Cerebellar cortex (tissue), 1 donor: ENCODE measurements around the gene ZNF525.
"Not testable (repeated sequence)": the region's sequence is repeated elsewhere in the genome, so short reads cannot be mapped to it uniquely, and the experiment has no call there.

Experiments used
- DNase-seq: peaks from one replicate; pipeline ENCODE4 v3.0.0-alpha.2; 2015; ENCODE audit warnings: low spot score

Gene ZNF525

GRCh38 chr19:53395840-53396524, 30.5 kb downstream of the ZNF525 start:
- peak; percentile 28 for DNase-seq

GRCh38 chr19:53396525-53396868, 31.0 kb downstream of the ZNF525 start:
- no peak for DNase-seq

- not testable (repeated sequence) for DNase-seq
Measured at GRCh38 chr19:53397918-53398317, 32.4 kb downstream of the ZNF525 start.

- no peak for DNase-seq
Measured at GRCh38 chr19:53409505-53410204, 44.1 kb downstream of the ZNF525 start.

DNA sequence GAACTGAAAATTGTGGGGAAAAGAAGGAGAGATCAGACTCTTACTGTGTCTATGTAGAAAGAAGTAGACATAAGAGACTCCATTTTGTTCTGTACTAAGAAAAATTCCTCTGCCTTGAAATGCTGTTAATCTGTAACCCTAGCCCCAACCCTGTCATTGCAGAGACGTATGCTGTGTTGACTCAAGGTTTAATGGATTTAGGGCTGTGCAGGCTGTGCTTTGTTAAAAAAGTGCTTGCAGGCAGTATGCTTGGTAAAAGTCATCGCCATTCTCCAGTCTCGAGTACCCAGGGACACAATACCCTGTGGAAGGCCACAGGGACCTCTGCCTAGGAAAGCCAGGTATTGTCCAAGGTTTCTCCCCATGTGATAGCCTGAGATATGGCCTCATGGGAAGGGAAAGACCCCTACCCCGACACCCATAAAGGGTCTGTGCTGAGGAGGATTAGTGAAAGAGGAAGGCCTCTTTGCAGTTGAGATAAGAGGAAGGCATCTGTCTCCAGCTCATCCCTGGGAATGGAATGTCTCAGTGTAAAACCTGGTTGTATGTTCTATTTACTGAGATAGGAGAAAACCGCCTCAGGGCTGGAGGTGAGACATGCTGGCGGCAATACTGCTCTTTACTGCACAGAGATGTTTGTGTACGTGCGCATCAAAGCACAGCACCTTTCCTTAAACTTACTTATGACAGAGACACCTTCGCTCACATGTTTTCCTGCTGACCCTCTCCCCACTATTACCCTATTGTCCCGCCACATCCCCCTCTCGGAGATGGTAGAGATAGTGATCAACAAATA, 55.2 kb downstream of the ZNF525 start:
- DNase-seq: not testable (repeated sequence)

DNA sequence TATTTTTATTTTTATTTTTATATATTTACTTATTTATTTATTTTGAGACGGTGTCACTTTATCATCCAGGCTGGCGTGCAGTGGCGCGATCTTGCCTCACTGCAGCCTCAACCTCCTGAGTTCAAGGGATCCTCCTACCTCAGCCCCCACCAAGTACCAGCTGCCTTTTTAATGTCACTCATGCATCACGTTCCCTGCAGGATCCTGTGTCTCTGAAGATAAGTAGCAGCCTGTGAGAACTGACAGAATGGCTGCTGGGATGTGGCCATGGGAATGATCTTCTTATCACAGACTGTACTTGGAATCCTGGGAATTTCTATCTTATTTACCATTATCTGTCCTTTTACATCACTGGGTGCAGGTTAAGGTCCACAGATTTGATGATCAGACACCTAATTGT, 57.0 kb downstream of the ZNF525 start:
- DNase-seq: no peak

GRCh38 chr19:53423074-53423473, 57.6 kb downstream of the ZNF525 start:
- DNase-seq: not testable (repeated sequence)

DNA sequence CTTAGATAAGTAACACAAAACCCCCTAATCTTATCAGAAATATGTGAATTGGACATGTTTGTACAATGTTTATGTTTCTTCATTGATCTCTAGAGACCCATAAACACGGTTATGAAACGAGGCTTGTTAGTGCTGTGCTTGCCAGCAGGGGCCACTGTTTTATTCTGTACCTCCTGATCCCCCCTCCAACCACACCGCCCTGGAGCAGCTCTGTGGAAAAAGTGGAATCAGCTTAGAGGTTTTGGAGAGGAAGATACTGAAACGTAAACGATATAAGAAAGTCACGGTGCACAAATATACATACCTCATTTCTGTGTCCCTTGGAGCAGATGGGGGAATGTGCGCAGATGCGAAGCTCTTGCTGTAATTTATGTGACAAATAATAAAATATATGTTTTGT, 58.2 kb downstream of the ZNF525 start:
- DNase-seq: peak; percentile 25

DNA sequence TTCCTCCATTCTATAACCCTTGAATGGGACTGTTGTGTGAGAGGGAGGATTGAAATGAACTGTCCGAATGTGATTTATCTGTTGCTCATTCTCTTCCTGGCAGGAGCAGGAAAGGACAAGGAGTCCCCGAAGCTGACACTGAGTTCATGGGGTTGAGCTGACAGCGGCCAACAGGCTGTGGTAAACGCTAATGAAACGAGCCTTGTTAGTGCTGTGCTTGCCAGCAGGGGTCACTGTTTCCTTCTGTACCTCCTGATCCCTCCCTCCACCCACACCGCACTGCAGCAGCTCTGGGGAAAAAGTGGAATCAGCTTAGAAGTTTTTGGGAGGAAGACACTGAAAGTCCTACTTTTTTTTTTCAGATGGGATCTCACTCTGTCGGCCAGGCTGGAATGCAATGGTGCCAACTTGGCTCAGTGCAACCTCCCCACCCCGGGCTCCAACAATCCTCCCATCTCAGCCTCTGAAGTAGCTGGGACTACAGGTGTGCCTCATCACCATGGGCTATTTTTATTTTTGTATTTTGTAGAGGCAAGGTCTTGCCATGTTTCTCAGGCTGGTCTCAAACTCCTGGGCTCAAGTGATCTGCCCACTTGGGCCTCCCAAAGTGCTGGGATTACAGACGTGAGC, 59.6 kb downstream of the ZNF525 start:
- peak; percentile 71 for DNase-seq

- DNase-seq: peak; percentile 94
Measured at GRCh38 chr19:53431399-53432087, 66.0 kb downstream of the ZNF525 start, which contains the start of gene ZNF761. Gene ZNF761 (plus strand): TSS chr19:53431984. CDS start chr19:53447269, 15,285 bp downstream.

GRCh38 chr19:53432088-53432661, 66.7 kb downstream of the ZNF525 start:
- DNase-seq: peak; percentile 18
